ENCODE data around the gene CCDC7. TPM values are rescaled to one million over a fixed set of nuclear protein-coding genes. Genes with fewer than 3 reads are reported as not detected.
"Not testable (repeated sequence)": the region's sequence is repeated elsewhere in the genome, so short reads cannot be mapped to it uniquely, and the experiment has no call there.

Gene CCDC7
- total RNA-seq, result 22.8 TPM
- long read RNA-seq, partial matches to known transcripts, result 0 of 5 reads
- long read RNA-seq, other reads (novel, unspliced or antisense), result 5 of 5 reads

DNA sequence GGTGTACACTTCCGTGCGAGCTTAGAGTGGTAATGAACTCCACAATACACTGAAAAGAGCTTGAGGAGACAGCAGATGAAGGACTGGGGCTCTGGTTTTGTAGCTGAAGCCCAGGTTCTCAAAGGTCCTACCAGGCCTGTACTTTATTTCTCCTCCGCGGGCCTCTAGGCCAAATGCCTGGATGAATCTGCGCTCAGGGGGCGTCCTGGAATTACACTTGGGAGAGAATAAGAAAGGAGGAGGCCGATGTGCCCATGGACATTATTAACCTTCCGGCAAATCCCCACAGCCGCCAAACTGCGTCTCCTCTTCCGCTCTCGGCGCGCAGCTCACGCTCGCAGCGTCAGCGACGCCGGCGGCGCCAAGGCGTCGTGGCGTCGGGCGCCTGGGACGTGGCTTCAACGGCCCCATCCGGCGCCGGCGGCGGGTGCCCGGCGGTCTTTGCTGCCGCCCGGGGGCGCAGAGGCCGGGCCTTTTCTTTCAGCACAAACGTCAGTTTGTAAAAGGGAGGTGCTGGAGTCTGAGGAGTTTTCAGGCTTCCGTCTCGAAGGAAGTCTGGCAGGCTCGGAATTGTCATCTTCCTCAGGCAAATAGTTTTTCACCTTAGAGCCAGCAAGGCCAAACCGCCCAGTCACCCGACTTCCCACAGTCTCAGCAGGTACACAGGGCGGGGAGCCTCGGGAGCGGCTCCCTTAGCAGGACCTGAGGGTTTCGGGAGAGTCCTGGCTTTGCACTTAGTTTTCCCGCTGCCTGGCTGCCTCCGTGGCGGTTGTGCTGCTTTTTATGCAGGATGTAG is at the start of gene CCDC7:
Gene CCDC7 (plus strand): TSS at position 401 of the 796 bp plus-strand sequence. CDS start 5,503 bp downstream, outside the sequence.
- Histone ChIP-seq H3K27ac (peak within 1 kb of the TSS; percentile 98), H3K9me3 (no peaks in the 10 kb centered on the region), H3K36me3 (no peaks in the 10 kb centered on the region), H3K4me3 (peak within 1 kb of the TSS; percentile 80), H3K4me1 (peaks cover 14% of the 10 kb centered on the region), H3K27me3 (ENCODE audit: low read depth) (no peaks in the 10 kb centered on the region)
- TF ChIP-seq, protein P1, sequence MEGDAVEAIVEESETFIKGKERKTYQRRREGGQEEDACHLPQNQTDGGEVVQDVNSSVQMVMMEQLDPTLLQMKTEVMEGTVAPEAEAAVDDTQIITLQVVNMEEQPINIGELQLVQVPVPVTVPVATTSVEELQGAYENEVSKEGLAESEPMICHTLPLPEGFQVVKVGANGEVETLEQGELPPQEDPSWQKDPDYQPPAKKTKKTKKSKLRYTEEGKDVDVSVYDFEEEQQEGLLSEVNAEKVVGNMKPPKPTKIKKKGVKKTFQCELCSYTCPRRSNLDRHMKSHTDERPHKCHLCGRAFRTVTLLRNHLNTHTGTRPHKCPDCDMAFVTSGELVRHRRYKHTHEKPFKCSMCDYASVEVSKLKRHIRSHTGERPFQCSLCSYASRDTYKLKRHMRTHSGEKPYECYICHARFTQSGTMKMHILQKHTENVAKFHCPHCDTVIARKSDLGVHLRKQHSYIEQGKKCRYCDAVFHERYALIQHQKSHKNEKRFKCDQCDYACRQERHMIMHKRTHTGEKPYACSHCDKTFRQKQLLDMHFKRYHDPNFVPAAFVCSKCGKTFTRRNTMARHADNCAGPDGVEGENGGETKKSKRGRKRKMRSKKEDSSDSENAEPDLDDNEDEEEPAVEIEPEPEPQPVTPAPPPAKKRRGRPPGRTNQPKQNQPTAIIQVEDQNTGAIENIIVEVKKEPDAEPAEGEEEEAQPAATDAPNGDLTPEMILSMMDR (IDR thresholded peaks at IDR 0.05), result peak; percentile 71
- intact Hi-C loops (cut with DNase I), result no loop called here
- ATAC-seq (peak; percentile 99), DNase-seq (peak; percentile 91)

DNA sequence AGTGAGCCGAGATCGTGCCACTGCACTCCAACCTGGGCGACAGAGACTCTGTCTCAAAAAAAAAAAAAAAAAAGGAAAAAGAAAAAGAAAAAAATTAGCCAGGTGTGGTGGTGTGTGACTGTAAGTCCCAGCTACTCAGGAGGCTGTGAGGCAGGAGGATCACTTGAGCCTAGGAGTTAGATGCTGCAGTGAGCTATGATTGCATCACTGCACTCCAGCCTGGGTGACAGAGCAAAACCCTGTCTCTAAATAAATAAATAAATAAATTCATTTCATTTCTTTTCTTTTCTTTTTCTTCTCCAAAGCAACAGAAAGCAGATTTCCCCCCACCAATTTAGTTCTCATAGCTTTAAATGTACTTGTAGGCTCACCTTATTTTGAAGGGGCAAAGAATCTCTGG is 48.8 kb upstream of the CCDC7 start:
- H3K4me3 ChIP-seq; intact Hi-C loops (cut with DNase I); H3K36me3 ChIP-seq; H3K27ac ChIP-seq; DNase-seq; H3K4me1 ChIP-seq; H3K9me3 ChIP-seq; ATAC-seq; H3K27me3 ChIP-seq (ENCODE audit: low read depth): not testable (repeated sequence)

DNA sequence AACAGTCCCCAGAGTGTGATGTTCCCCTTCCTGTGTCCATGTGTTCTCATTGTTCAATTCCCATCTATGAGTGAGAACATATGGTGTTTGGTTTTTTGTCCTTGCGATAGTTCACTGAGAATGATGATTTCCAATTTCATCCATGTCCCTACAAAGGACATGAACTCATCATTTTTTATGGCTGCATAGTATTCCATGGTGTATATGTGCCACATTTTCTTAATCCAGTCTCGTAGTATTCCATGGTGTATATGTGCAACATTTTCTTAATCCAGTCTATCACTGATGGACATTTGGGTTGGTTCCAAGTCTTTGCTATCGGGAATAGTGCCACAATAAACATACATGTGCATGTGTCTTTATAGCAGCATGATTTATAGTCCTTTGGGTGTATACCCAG is 46.2 kb upstream of the CCDC7 start:
- H3K9me3 ChIP-seq; H3K4me1 ChIP-seq; H3K36me3 ChIP-seq; intact Hi-C loops (cut with DNase I); H3K27ac ChIP-seq; H3K27me3 ChIP-seq (ENCODE audit: low read depth); DNase-seq; H3K4me3 ChIP-seq; ATAC-seq: not testable (repeated sequence)

DNA sequence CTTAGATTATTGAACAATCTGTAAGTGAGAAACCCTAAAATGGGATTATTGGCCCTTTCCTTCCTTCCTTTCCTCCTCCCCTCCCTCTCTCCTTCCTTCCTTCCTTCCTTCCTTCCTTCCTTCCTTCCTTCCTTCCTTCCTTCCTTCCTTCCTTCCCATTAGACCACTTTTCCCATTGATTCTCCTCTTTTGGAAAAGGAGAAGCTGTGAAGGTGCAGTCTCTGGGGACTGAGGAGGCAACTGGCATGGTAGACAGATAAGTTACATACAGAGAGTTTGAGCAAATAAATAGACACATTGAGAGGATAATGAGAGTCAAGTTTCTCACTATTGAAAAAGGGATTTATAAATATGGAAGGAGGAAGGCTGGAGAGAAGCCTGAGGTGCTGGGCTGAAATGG is 45.0 kb upstream of the CCDC7 start:
- DNase-seq, result no peak
- no peaks in the 10 kb centered on the region for H3K9me3 ChIP-seq
- no peak for ATAC-seq
- no peaks in the 10 kb centered on the region for H3K27me3 ChIP-seq (ENCODE audit: low read depth)
- no peaks in the 10 kb centered on the region for H3K36me3 ChIP-seq
- no peak overlapping the region for H3K4me3 ChIP-seq
- no peak overlapping the region for H3K27ac ChIP-seq
- intact Hi-C loops (cut with DNase I), result no loop called here
- TF ChIP-seq, protein P1 (IDR thresholded peaks at IDR 0.05), result no peak
- H3K4me1 ChIP-seq, result no peaks in the 10 kb centered on the region

DNA sequence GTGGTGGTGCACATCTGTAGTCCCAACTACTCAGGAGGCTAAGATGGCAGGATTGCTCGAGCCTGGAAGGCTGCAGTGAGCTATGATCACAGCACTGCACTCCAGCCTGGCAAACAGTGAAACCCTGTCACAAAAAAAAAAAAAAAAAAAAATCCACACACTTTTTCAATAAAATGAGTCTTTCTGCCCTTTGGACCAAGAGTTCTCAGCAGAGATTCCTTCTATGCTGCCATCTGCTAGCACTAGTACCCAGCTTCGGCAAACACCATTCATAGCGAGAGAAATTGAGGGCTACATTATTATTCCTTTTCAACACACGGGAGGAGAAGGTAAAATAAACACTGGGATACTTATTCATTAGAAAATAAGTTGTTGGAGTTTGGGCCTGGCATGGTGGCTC is 43.4 kb upstream of the CCDC7 start:
- no peak for DNase-seq
- no peak for ATAC-seq
- Histone ChIP-seq H3K27me3 (ENCODE audit: low read depth) (no peaks in the 10 kb centered on the region), H3K27ac (no peak overlapping the region), H3K9me3 (no peaks in the 10 kb centered on the region), H3K4me3 (no peak overlapping the region), H3K4me1 (no peaks in the 10 kb centered on the region), H3K36me3 (no peaks in the 10 kb centered on the region)
- intact Hi-C loops (cut with DNase I), result no loop called here
- TF ChIP-seq, protein P1 (IDR thresholded peaks at IDR 0.05), result no peak

DNA sequence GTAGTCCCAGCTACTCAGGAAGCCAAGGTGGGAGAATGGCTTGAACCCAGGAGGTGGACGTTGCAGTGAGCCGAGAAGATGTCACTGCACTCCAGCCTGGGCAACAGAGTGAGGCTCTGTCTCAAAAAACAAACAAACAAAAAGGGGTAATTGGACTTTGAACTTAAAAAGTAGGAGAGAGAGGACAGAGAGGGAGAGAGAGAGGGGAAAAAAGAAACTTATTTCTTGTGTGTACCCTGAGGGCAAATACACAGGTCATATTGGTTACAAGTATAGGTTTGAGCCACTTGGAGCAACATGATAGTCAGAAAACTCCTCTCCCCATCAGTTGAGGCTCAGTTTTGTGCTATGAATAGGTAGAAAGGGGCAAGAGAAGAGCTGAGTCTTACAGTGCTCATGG is 42.8 kb upstream of the CCDC7 start:
- no peaks in the 10 kb centered on the region for H3K9me3 ChIP-seq
- no peak overlapping the region for H3K4me3 ChIP-seq
- H3K27ac ChIP-seq, result no peak overlapping the region
- intact Hi-C loops (cut with DNase I), result no loop called here
- no peak for DNase-seq
- no peaks in the 10 kb centered on the region for H3K27me3 ChIP-seq (ENCODE audit: low read depth)
- no peaks in the 10 kb centered on the region for H3K36me3 ChIP-seq
- TF ChIP-seq, protein P1 (IDR thresholded peaks at IDR 0.05), result no peak
- ATAC-seq, result no peak
- no peaks in the 10 kb centered on the region for H3K4me1 ChIP-seq
